CD4-positive, alpha-beta T cell (primary cell): Measurements from ENCODE around the gene LTO1. TPM values are rescaled to one million over a fixed set of nuclear protein-coding genes. Genes with fewer than 3 reads are reported as not detected.

Experiments used
- ATAC-seq: fragments of 200-7000 bp; cut with Tn5 transposase; one replicate; pipeline ENCODE4 v1.10.0; 2022; ENCODE audit warnings: mild to moderate bottlenecking; ENCODE audit not compliant: poor library complexity
- CTCF ChIA-PET: fragments of 350-600 bp; sonication (Branson Sonifier 250); formaldehyde crosslinking; loops from one replicate; lab custom pipeline; 2021; ENCODE audit warnings: antibody characterized with exemption, inconsistent platforms; lab: Charles Lee
- POLR2A ChIA-PET: fragments of 350-600 bp; sonication (Branson Sonifier 250); formaldehyde crosslinking; loops from one replicate; lab custom pipeline; 2021; ENCODE audit warnings: antibody characterized with exemption, inconsistent platforms; lab: Charles Lee
- DNase-seq, 14 experiments: peaks; one replicate each; pipeline ENCODE4 v3.0.0-alpha.2; 2013 to 2020; ENCODE audit warnings: mixed read lengths in 2 of 14
- H3K27ac ChIP-seq, 2 donors: one replicate each; pipeline versions ENCODE4 v1.5.1 to v1.7.0; 2013; ENCODE audit warnings: low read length in 2 of 2, low read depth in 1 of 2, mild to moderate bottlenecking in 1 of 2
- H3K27me3 ChIP-seq, 2 experiments: 1 replicate in 1 of 2; 2 replicates in 1 of 2; pipeline versions ENCODE4 v1.6.1 to v1.7.0; 2013; ENCODE audit warnings: low read length in 2 of 2, control low read depth in 1 of 2, mild to moderate bottlenecking in 1 of 2, moderate library complexity in 1 of 2; ENCODE audit not compliant: insufficient read depth in 2 of 2, control insufficient read depth in 1 of 2
- H3K36me3 ChIP-seq: one replicate; pipeline ENCODE4 v1.6.1; 2013; ENCODE audit warnings: low read length, control low read depth; ENCODE audit not compliant: insufficient read depth
- H3K4me1 ChIP-seq: one replicate; pipeline ENCODE4 v1.6.1; 2013; ENCODE audit warnings: low read length, control low read depth; ENCODE audit not compliant: insufficient read depth
- H3K4me3 ChIP-seq: one replicate; pipeline ENCODE4 v1.5.1; 2013; ENCODE audit warnings: mild to moderate bottlenecking, low read length, moderate library complexity
- H3K9me3 ChIP-seq, 2 experiments: 1 replicate in 1 of 2; 2 replicates in 1 of 2; pipeline versions ENCODE4 v1.6.1 to v1.7.0; 2013; ENCODE audit warnings: low read length in 2 of 2, mild to moderate bottlenecking in 2 of 2, control low read depth in 1 of 2, moderate library complexity in 1 of 2; ENCODE audit not compliant: control insufficient read depth in 1 of 2, insufficient read depth in 1 of 2
- H3K27ac Mint-ChIP-seq: one replicate; pipeline ENCODE4 v1.8.0; 2020; ENCODE audit warnings: mixed read lengths
- H3K27me3 Mint-ChIP-seq: one replicate; pipeline ENCODE4 v1.8.0; 2021; ENCODE audit warnings: mixed read lengths
- H3K36me3 Mint-ChIP-seq: one replicate; pipeline ENCODE4 v1.8.0; 2021; ENCODE audit warnings: low read depth, mixed read lengths
- H3K4me1 Mint-ChIP-seq: one replicate; pipeline ENCODE4 v1.8.0; 2021; ENCODE audit warnings: low read depth, mixed read lengths
- H3K4me3 Mint-ChIP-seq: one replicate; pipeline ENCODE4 v1.8.0; 2020; ENCODE audit warnings: mild to moderate bottlenecking, mixed read lengths
- H3K9me3 Mint-ChIP-seq: one replicate; pipeline ENCODE4 v1.8.0; 2020; ENCODE audit warnings: mixed read lengths
- intact Hi-C, 2 experiments: fragments of 100-400 bp; cut with DNase I in 1 of 2; cut with micrococcal nuclease in 1 of 2; formaldehyde crosslinking; loops; one replicate each; pipeline versions ENCODE4 v1.15.1 to v1.9.0; 2023 to 2025; cut with DNase I, micrococcal nuclease
- total RNA-seq, 174 experiments: library from RNA in 2 of 174; stranded (reverse) in 2 of 174; gene quantifications; one replicate each; pipeline ENCODE4 v1.2.3 and lab custom pipeline; 2021 to 2026
- TF ChIP-seq, protein P1 (sequence below): fragments of 200-600 bp; IDR thresholded peaks from one replicate; pipeline ENCODE4 v1.8.0; 2022; ENCODE audit warnings: antibody characterized with exemption, mild to moderate bottlenecking

LTO1 gene
- total RNA-seq, 2 experiments from 2014 or later = 33.5 to 35.5 TPM

DNA sequence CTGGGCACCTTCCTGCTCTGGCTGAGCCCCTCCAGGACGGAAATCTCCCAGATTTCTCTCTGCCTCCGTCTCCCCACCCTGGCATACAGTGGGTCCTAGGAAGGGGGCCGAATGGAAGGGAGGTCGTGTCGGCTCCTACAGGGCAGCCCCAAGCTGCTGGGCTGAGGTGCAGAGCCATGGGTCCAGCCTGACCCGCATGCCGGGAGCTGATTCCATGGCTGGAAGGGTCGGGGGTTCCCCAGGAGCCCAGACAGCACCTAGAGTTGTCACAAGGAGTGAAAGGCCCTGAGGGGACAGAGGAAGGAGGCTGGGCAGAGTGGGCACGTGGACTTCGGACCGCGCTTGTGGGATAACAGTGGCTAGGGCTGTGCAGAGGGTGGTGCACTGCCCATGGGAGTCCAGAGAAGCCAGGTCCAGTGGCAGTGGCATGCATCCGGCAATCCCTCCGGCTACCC lies 17.7 kb downstream of the LTO1 start:
- Mint-ChIP-seq H3K27me3 (no peaks in the 10 kb centered on the region), H3K4me1 (no peaks in the 10 kb centered on the region), H3K27ac (no peak overlapping the region), H3K36me3 (peaks cover 13% of the 10 kb centered on the region), H3K4me3 (no peak overlapping the region), H3K9me3 (no peaks in the 10 kb centered on the region)
- no peaks in the 10 kb centered on the region for H3K27me3 ChIP-seq
- peaks cover 4% of the 10 kb centered on the region for H3K36me3 ChIP-seq
- DNase-seq (peak in 1 of 14 experiments; percentile 29), ATAC-seq (no peak)
- POLR2A ChIA-PET = no interaction called here
- CTCF ChIA-PET = no interaction called here
- H3K4me1 ChIP-seq = no peaks in the 10 kb centered on the region
- intact Hi-C loops = no loop called here
- TF ChIP-seq, protein P1, sequence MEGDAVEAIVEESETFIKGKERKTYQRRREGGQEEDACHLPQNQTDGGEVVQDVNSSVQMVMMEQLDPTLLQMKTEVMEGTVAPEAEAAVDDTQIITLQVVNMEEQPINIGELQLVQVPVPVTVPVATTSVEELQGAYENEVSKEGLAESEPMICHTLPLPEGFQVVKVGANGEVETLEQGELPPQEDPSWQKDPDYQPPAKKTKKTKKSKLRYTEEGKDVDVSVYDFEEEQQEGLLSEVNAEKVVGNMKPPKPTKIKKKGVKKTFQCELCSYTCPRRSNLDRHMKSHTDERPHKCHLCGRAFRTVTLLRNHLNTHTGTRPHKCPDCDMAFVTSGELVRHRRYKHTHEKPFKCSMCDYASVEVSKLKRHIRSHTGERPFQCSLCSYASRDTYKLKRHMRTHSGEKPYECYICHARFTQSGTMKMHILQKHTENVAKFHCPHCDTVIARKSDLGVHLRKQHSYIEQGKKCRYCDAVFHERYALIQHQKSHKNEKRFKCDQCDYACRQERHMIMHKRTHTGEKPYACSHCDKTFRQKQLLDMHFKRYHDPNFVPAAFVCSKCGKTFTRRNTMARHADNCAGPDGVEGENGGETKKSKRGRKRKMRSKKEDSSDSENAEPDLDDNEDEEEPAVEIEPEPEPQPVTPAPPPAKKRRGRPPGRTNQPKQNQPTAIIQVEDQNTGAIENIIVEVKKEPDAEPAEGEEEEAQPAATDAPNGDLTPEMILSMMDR = no peak
- no peak overlapping the region for H3K27ac ChIP-seq
- no peaks in the 10 kb centered on the region for H3K9me3 ChIP-seq
- H3K4me3 ChIP-seq = no peak overlapping the region

DNA sequence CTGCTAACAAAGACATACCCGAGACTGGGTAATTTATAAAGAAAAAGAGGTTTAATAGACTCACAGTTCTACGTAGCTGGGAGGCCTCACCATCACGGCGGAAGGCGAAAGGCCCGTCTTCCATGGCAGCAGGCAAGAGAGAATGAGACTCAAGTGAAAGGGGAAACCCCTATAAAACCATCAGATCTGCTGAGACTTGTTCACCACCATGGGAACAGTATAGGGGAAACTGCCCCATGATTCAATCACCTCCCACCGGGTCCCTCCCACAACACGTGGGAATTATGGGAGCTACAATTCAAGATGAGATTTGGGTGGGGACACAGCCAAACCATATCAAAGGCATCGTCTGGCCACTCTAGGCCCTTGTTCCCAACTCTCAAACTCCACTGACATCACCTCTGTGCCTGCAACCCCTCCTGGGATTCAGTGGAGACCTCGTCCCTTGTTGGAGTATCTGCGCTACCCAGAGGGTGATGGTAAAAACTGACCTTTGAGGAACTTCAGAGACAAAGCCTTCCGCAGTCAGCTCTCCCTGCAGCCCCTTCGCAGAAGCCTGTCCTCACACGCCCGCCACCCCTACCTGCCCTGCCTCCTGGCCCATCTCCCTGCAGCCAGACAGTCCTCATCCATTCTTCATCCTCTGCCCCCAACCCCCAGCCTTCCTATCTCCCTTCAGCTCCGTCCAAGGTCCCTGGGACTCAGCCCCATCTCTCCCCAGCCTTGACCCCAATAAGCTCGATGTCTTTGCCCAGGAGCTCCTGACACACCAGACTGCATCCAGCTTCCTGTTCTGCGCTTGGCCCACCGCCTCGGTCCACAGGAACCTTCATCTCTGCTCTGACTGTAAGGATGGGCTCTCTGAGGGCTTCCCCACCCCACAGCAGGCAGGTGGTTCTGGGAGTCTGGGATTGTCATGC lies 18.4 kb downstream of the LTO1 start:
- ATAC-seq (no peak), DNase-seq (peak in 1 of 14 experiments; percentile 17)
- no peaks in the 10 kb centered on the region for H3K4me1 ChIP-seq
- intact Hi-C loops = no loop called here
- H3K27ac Mint-ChIP-seq = no peak overlapping the region
- CTCF ChIA-PET = no interaction called here
- no peaks in the 10 kb centered on the region for H3K4me1 Mint-ChIP-seq
- no peak overlapping the region for H3K4me3 Mint-ChIP-seq
- H3K27ac ChIP-seq = no peak overlapping the region
- peaks cover 4% of the 10 kb centered on the region for H3K36me3 ChIP-seq
- no peaks in the 10 kb centered on the region for H3K27me3 ChIP-seq
- peaks cover 6% of the 10 kb centered on the region for H3K36me3 Mint-ChIP-seq
- POLR2A ChIA-PET = no interaction called here
- no peaks in the 10 kb centered on the region for H3K9me3 Mint-ChIP-seq
- H3K27me3 Mint-ChIP-seq = no peaks in the 10 kb centered on the region
- TF ChIP-seq, protein P1 = no peak
- no peak overlapping the region for H3K4me3 ChIP-seq
- no peaks in the 10 kb centered on the region for H3K9me3 ChIP-seq

DNA sequence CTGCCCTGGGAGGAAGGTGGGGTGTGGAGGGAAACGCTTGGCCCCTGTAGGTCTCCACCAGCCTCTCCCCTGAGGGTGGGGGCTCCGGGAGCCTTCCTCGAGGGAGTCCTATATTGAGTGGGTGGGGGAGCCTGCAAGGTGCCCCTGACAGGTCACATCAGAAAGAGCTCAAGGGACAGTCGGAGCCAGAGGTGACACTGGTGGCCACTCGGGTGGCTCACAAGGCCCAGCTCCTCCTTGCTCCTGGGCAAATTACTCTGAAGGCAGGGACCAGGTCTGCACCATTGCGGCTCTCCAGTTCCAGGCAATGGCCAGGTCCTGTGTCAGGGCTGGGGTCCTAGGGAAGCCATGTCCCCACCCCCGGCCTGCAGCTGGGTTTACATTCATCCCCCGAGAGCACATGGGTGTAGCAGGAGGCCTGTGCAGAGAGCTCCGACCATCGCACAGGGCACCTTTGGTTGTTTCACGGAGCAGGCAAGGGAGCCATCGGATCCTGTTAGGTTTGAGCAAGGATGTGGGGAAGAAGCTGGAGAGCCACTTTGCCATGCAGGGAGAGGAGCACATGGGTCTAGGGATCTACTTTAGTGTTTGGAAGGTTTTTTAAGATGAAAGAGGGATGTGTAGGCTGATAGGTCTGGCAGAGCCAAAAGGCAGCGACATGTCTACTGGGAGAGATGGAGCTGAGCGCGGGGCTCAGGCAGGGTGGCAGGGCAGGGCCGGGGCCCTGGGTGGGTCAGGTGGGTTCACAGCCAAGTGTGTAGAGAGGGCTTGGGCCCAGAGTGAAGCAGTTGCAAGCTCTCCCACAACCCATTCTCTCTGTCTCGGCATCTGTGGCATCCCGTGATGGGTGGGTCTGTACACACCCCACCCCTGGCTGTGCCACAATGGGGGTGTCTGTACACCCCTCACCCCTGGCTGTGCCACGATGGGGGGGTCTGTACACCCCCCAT lies 19.4 kb downstream of the LTO1 start:
- Histone ChIP-seq H3K27ac (no peak overlapping the region), H3K36me3 (no peaks in the 10 kb centered on the region), H3K27me3 (no peaks in the 10 kb centered on the region), H3K4me1 (no peaks in the 10 kb centered on the region), H3K4me3 (no peak overlapping the region), H3K9me3 (no peaks in the 10 kb centered on the region)
- H3K9me3 Mint-ChIP-seq = no peaks in the 10 kb centered on the region
- H3K36me3 Mint-ChIP-seq = peaks cover 5% of the 10 kb centered on the region
- TF ChIP-seq, protein P1 = no peak
- CTCF ChIA-PET = no interaction called here
- intact Hi-C loops = no loop called here
- no peaks in the 10 kb centered on the region for H3K27me3 Mint-ChIP-seq
- DNase-seq (peak in 1 of 14 experiments; percentile 27), ATAC-seq (no peak)
- no peak overlapping the region for H3K4me3 Mint-ChIP-seq
- no peaks in the 10 kb centered on the region for H3K4me1 Mint-ChIP-seq
- no peak overlapping the region for H3K27ac Mint-ChIP-seq
- POLR2A ChIA-PET = no interaction called here
